Esophagus squamous epithelium (tissue), 4 donors: ENCODE results near the gene VPS35.

Source experiments
- POLR2A ChIP-seq, 4 donors: fragments of 450-650 bp; IDR thresholded peaks; one replicate each; pipeline ENCODE4 v1.6.1; 2017; ENCODE audit warnings: antibody characterized with exemption in 4 of 4, mild to moderate bottlenecking in 4 of 4, moderate library complexity in 3 of 4
- TF ChIP-seq, protein P1 (sequence below), 6 experiments: fragments of 450-650 bp in 4 of 6; fragments of 200-600 bp in 2 of 6; sonication (generic) in 2 of 6; IDR thresholded peaks; one replicate each; pipeline ENCODE4 v1.5.1; 2016 to 2019; ENCODE audit warnings: antibody characterized with exemption in 6 of 6, mild to moderate bottlenecking in 4 of 6, moderate library complexity in 4 of 6

GRCh38 chr16:46730801-46731690 lies 42.1 kb upstream of the VPS35 start:
- TF ChIP-seq, protein P1, sequence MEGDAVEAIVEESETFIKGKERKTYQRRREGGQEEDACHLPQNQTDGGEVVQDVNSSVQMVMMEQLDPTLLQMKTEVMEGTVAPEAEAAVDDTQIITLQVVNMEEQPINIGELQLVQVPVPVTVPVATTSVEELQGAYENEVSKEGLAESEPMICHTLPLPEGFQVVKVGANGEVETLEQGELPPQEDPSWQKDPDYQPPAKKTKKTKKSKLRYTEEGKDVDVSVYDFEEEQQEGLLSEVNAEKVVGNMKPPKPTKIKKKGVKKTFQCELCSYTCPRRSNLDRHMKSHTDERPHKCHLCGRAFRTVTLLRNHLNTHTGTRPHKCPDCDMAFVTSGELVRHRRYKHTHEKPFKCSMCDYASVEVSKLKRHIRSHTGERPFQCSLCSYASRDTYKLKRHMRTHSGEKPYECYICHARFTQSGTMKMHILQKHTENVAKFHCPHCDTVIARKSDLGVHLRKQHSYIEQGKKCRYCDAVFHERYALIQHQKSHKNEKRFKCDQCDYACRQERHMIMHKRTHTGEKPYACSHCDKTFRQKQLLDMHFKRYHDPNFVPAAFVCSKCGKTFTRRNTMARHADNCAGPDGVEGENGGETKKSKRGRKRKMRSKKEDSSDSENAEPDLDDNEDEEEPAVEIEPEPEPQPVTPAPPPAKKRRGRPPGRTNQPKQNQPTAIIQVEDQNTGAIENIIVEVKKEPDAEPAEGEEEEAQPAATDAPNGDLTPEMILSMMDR (IDR thresholded peaks at IDR 0.05): no peak
- TF ChIP-seq POLR2A (IDR thresholded peaks at IDR 0.05): no peak
